ENCODE results near the gene PPM1N. TPM values are rescaled to one million over a fixed set of nuclear protein-coding genes. Genes with fewer than 3 reads are reported as not detected.
A peak's percentile ranks its signal among the peaks of the same experiment; 100 is the strongest.

The PPM1N gene
- total RNA-seq, 1 experiment from 2014 or later: 9.8 TPM

GRCh38 chr19:45528149-45528743 lies 30.0 kb downstream of the PPM1N start:
- DNase-seq (ENCODE audit: low spot score): peak; percentile 98

GRCh38 chr19:45528744-45529419 lies 30.6 kb downstream of the PPM1N start:
- peak; percentile 98 for DNase-seq (ENCODE audit: low spot score)

- DNase-seq (ENCODE audit: low spot score): no peak
These were observed 31.2 kb downstream of the PPM1N start for GRCh38 chr19:45529420-45529785.

- DNase-seq (ENCODE audit: low spot score): no peak
These were observed 33.1 kb downstream of the PPM1N start for GRCh38 chr19:45531349-45531748.

- no peak for DNase-seq (ENCODE audit: low spot score)
These were observed 41.2 kb downstream of the PPM1N start for GRCh38 chr19:45539459-45539858.

GRCh38 chr19:45542234-45542668 lies 44.0 kb downstream of the PPM1N start:
- DNase-seq (ENCODE audit: low spot score): no peak

- no peak for DNase-seq (ENCODE audit: low spot score)
These were observed 49.0 kb downstream of the PPM1N start for GRCh38 chr19:45547211-45547770.

GRCh38 chr19:45547965-45548609 lies 49.8 kb downstream of the PPM1N start:
- peak; percentile 95 for DNase-seq (ENCODE audit: low spot score)

Other genes with a start within 250 kb of the PPM1N start
- gene MARK4, start 247.2 kb upstream of the PPM1N start, total RNA-seq (2014; rRNA removed; shearing (Covaris generic)): 8.3 and 9.5 TPM in 2 replicates
- gene CKM, start 175.6 kb upstream of the PPM1N start, total RNA-seq (2014; rRNA removed; shearing (Covaris generic)): not detected in 2 replicates
- 0.05 and 0.64 TPM in 2 replicates for gene KLC3, start 157.7 kb upstream of the PPM1N start, total RNA-seq (2014; rRNA removed; shearing (Covaris generic))
- gene ERCC2, start 127.9 kb upstream of the PPM1N start, total RNA-seq (2014; rRNA removed; shearing (Covaris generic)): 40.9 and 49.8 TPM in 2 replicates
- gene PPP1R13L, start 93.4 kb upstream of the PPM1N start, total RNA-seq (2014; rRNA removed; shearing (Covaris generic)): 47.8 and 48.0 TPM in 2 replicates
- gene POLR1G, start 91.8 kb upstream of the PPM1N start, total RNA-seq (2014; rRNA removed; shearing (Covaris generic)): 51.7 and 68.2 TPM in 2 replicates
- 154 and 159 TPM in 2 replicates for gene ERCC1, start 74.5 kb upstream of the PPM1N start, total RNA-seq (2014; rRNA removed; shearing (Covaris generic))
- gene FOSB, start 30.4 kb upstream of the PPM1N start, total RNA-seq (2014; rRNA removed; shearing (Covaris generic)): 218 and 253 TPM in 2 replicates
- 11.4 and 15.4 TPM in 2 replicates for gene RTN2, start 1.4 kb upstream of the PPM1N start, total RNA-seq (2014; rRNA removed; shearing (Covaris generic))
- 443 and 506 TPM in 2 replicates for gene VASP, start 9.0 kb downstream of the PPM1N start, total RNA-seq (2014; rRNA removed; shearing (Covaris generic))
- 20.5 and 23.0 TPM in 2 replicates for gene OPA3, start 86.4 kb downstream of the PPM1N start, total RNA-seq (2014; rRNA removed; shearing (Covaris generic))
- gene GPR4, start 103.8 kb downstream of the PPM1N start, total RNA-seq (2014; rRNA removed; shearing (Covaris generic)): not detected in 2 replicates
- 38.2 and 39.5 TPM in 2 replicates for gene EML2, start 141.0 kb downstream of the PPM1N start, total RNA-seq (2014; rRNA removed; shearing (Covaris generic))
- gene GIPR, start 169.8 kb downstream of the PPM1N start, total RNA-seq (2014; rRNA removed; shearing (Covaris generic)): 4.3 and 5.1 TPM in 2 replicates
- gene SNRPD2, start 193.5 kb downstream of the PPM1N start, total RNA-seq (2014; rRNA removed; shearing (Covaris generic)): 802 and 867 TPM in 2 replicates
- 34.7 and 36.4 TPM in 2 replicates for gene QPCTL, start 194.2 kb downstream of the PPM1N start, total RNA-seq (2014; rRNA removed; shearing (Covaris generic))
- 44.4 and 57.6 TPM in 2 replicates for gene FBXO46, start 232.5 kb downstream of the PPM1N start, total RNA-seq (2014; rRNA removed; shearing (Covaris generic))
- gene MEIOSIN, start 235.0 kb downstream of the PPM1N start, total RNA-seq (2014; rRNA removed; shearing (Covaris generic)): not detected in 2 replicates

All from HT-29 (cell line).